ENCODE measurements around the gene CCR6.

DNA sequence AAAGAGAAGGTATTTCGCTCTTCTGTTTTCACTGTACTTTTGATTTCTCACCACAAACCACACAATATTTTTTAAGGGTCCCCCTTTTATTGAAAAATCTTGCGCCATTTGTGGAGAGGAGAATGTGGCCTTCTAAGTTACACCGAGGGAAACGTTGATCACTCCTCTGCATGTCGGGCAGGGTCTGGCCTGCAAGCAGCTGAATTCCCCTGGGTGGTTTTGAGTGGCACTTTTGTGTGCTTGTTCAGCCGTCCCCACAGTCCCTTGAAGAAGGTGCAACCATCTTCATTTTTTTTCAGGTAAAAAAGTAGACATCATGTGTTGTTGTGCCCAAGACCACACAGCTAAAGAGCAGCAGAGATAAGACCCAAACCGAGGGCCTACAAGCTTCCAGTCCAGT lies 28.8 kb downstream of the CCR6 start:
- TF ChIP-seq EZH2 (IDR thresholded peaks at IDR 0.05; ENCODE audit: insufficient read depth, poor library complexity, severe bottlenecking) (no peak), EZH2phosphoT487 (IDR thresholded peaks at IDR 0.05; ENCODE audit: insufficient read depth, low read depth) (no peak)

Data from GM23248 (cell line).